GM21381 (cell line): Measurements from ENCODE around the gene CDC5L.
"Not testable (repeated sequence)": the region's sequence is repeated elsewhere in the genome, so short reads cannot be mapped to it uniquely, and the experiment has no call there.

ENCODE experiments used
- ATAC-seq: cut with Tn5 transposase; IDR thresholded peaks from one replicate; pipeline ENCODE4 v1.9.1; 2021; ENCODE audit warnings: mild to moderate bottlenecking, moderate library complexity; ENCODE audit not compliant: unreplicated experiment

Gene CDC5L

DNA sequence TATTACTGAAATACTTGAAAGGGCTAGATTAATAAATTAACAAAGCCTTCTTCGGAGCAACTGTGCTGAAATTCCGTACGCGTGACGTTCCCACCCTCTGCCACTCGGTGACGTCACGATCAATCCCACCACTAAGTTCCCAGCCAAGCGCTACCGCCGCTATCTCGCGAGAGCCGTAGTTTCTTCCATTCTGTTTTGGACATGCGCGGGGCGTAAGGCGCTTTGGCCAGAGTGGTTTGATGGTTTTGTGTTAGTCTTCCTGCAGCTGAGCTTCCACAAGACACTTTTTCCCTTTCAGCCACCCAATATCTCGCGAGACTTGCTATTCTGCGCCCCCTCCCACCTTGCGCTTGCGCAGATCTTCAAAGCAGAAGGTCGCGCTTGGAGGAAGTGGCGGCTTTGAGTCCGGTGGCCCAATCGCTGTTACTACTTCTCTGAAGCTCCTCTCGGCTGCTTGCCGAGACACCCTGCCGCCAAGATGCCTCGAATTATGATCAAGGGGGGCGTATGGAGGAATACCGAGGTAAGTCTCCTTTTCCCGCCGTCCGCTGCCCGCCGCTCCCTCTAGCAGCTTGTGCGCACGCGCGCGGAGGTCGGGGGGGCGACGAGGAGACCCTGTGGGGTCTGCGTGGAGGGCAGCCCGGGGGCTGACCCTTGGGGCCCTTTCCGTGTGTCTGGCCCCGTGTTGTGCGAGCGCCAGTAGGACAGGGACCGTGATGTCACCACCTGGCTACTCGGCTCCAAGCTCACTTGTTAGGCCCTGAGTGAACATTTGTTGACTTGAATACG is at the start of gene CDC5L:
CDC5L (plus strand) TSS at position 361 of the 789 bp plus-strand sequence; CDS start at position 479, 118 bp downstream.
- peak; percentile 86 for ATAC-seq

DNA sequence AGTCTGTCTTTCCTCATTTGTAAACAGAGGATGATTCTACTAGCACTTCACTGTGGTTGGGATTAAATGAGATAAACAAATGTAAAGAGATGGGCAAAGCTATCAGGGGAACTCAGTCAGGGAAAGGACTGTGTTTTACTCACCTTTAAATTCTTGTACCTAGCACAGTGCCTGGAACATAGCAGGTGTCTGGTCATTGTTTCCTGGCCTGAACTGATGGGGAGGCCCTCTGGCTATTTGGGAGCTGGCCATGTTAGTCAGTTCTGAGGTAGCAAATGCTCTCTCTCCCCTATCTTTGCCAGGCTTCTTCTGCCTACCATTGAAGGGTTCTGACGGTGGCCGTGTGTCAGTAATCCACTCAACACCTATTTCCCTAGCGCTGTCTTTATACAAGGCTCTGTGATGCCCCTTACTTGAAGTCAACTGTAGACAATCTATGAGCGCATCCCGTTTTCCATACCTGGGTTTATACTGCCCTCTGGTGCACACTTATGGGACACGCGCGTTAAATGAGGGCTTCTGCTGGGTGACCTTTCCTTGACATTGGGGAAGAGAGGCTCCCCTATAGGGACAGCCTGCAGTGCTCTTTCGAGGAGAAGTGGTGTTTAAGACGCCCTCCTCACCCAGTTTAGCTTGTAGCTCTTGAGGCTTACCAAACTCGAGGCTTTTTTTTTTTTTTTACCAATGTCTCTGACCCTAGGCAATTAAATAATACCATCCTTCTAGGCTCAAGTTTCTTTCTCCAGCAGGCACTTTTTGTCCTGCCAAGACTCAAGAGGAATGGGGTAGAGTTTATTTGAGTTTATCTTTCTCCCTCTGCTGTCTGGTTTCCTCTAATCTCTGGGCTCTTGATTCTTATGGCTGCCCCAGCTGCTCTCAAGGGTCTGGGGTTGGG is 49.0 kb upstream of the CDC5L start:
- ATAC-seq = peak; percentile 54

DNA sequence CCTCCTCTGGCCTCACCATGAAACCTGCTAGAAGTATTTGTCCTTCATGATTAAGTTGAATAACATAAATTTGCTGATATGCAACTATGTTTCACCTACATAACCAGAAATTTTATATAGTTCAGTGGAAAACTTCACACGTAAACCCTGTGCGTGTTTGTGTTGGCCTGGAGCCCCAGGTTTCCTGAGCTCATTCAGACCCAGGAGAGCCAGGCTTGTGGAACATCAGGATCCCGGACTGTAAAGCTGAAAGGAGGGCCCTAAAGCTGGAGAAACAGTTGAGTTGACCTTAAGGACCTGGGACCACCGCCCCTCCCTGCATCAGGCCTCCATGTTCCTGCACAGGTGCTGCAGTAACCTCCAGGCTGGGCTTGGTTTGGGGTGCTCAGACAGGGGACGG is 48.2 kb upstream of the CDC5L start:
- ATAC-seq = no peak

DNA sequence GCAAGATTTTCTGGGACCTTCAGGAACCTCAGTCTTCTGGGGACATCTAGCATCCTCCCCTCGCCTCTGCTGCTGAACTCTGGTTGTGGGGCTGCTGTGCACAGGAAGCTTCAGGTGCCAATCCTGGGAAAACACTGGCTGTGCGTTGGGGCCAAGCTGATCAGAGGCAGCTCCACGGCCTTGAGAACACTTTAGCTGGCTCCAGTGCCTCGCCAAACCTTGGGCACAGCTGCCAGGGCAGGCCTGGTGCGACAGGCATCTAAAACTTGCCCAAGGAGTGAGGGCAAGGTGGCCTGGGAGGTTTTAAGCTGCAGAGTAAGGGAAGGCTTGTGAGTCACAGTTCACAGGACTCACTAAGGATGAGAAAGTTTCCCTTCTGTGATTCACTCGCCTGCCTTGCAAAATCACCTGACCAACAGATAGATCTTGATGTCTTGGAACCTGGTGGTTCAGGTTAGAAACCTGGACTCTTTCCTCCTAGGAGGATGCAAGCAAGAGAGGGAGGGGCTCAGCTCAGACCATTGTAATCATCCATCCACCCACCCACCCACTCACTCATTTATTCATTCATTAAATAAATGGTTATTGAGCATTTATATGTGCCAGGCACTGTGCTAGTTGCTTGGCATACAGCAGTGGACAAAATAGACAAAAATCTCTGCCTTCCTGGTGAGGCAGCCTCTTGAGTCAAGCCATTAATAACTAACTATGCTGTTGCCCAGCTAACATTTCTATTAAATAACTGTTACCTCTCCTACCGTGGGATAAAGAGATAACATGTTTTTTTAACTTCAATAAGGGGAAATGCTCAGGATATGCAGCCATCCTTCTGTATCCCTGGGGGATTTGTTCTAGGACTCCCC is 47.5 kb upstream of the CDC5L start:
- ATAC-seq = no peak

DNA sequence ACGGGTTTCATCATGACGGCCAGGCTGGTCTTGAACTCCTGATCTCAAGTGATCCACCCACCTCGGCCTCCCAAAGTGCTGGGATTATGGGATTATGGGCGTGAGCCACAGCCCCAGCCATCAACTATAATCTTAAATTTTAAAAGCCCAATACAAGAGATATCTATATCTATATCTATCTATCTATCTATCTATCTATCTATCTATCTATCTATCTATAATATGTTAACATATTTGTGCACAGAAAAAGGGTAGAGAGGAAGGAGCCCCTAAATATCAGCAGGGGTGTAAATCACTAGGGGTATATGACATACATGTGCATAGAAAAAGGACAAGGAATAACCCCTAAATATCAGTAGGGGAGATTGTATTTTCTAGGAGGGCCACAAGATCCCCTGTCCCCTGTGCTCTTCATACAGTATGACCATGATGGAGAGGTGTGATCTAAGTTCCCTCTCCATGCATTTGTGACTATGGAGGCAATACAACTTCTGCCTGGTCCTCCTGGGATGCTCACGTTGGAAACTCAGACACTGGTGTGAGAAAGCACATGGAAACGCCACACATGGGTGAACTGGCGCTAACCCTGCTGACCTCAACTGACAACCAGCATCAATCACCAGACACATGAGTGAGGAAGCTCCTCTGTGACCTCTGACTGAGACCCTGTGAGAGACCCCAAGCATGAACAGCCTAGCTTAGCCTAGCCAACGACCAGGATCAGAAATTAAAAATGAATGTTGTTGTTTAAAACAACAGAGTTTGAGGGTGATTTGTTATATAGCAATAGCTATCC is 46.2 kb upstream of the CDC5L start:
- ATAC-seq = no peak

DNA sequence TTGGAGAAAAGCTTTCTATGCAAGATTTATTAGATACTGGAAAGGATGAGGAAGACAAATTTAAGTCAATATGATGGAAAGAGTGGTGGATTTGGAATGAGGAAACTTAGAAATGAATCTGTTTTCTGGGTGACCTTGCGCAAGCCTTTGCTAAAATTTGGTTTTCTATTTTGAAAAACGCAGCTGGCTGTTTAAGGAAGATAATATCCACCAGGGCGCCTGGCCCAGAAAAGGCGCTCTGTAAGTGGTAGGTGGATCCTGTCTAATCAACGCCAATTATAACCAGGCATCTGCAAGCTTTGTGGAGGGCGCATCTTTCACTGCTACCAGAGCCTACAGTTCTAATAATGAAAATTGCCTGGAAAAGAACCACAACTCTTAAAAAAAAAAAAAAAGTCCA is 45.5 kb upstream of the CDC5L start:
- ATAC-seq = no peak

DNA sequence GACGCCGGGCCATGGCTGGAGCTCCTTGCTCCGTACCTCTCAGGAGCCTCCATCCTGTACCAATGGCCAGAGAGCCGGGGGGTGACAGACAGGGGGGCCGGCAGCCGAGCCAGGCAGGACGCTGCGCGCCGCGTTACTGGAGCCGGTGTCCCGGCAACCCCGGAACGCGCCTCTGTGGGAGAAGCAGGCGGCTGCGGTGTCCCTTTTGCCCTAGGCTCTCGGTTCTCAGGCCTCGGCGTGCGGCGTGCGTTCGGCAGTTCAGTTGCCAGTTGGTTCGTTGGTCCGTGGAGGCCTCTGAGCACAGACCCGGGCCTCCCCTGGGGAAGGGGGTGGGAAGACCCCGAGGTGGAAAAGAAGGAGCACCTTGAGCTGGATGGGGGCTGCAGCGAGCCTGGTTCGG is 45.0 kb upstream of the CDC5L start, which contains the start of gene SPATS1:
SPATS1 (plus strand) TSS at position 162 of the 400 bp plus-strand sequence. CDS start 446 bp downstream, outside the sequence.
- no peak for ATAC-seq

DNA sequence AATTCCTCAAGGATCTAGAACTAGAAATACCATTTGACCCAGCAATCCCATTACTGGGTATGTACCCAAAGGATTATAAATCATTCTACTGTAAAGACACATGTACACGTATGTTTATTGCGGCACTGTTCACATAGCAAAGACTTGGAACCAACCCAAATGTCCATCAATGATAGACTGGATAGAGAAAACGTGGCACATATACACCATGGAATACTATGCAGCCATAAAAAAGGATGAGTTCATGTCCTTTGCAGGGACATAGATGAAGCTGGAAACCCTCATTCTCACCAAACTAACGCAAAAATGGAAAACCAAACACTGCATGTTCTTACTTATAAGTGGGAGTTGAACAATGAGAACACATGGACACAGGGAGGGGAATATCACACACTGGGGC is 40.7 kb upstream of the CDC5L start:
- ATAC-seq = not testable (repeated sequence)

DNA sequence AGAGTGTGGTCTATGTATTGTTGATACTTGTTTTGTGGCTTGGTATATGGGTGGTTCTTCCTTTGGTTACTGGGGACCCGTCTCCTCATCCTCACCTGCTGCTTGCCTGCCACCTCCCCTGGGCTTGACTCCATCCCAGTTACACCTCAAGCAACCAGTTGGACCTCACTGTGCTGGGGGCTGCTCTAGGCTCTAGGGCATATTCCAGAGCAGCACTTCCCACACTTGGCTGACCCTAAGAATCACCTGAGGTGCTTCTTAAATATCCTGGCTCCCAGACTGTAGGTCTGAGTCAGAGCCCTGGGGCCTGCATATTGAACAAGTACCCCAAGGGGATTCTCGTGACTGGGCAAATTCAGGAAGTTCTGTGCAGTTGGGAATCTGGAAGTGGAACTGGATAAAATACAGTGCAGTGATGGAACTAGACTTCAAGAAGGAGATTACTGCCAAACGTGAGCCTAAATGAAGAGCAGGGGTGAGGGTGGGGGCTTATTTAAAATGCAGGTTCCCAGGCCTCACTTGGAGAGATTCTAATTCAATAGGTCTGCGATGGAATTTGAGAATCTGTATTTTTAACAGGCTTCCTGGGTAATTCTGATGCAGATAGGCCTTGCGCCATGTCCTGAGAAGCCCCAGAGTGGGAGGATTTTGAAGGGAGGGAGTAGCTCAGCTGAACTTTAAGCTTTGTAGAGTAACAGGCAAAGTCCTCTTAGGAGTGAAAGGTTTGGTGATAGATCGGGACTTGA is 37.4 kb upstream of the CDC5L start:
- no peak for ATAC-seq

DNA sequence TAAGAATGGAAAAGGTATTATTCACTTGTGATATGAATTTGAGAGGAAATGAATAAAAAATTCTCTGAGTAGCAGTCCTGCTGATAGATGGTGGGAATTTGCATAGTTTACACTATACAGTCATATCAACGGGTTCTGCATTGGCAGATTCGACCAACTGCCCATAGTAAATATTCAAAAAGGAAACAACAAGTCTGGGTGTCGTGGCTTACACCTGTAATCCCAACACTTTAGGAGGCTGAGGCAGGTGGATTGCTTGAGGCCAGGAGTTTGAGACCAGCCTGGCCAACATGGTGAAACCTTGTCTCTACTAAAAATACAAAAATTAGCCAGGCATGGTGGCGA is 36.9 kb upstream of the CDC5L start:
- ATAC-seq = not testable (repeated sequence)

DNA sequence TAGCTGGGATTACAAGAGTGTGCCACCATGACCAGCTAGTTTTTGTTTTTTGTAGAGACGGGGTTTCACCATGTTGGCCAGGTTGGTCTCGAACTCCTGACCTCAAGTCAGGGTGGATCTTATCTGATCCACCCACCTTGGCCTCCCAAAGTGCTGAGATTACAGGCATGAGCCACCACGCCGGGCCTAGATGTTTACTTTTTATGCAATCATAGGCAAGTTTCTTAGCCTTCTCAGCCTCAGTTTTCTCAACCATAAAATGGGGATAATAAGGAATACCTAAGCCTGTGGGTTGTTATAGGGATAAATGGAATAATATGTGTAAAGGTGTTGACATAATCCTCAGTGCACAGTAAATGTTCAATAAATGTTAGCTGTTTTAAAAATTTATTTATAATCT is 35.2 kb upstream of the CDC5L start:
- no peak for ATAC-seq

DNA sequence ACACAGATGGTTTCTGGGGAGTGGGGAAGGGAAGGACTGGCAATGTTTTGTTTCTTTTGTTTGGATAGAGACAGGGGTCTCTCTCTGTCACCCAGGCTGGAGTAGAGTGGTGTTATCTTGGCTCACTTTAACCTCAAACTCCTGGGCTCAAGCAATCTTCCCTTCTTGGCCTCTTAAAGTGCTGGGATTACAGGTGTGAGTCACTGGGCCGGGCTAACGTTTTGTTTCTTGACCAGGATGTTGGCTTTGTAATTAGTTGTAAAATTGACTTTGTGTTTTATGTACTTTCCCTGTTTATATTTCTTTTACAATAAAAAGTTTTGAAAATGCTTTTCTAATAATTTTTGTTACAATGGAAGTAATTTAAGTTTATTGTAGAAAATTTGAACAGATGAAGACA is 34.2 kb upstream of the CDC5L start:
- ATAC-seq = no peak

DNA sequence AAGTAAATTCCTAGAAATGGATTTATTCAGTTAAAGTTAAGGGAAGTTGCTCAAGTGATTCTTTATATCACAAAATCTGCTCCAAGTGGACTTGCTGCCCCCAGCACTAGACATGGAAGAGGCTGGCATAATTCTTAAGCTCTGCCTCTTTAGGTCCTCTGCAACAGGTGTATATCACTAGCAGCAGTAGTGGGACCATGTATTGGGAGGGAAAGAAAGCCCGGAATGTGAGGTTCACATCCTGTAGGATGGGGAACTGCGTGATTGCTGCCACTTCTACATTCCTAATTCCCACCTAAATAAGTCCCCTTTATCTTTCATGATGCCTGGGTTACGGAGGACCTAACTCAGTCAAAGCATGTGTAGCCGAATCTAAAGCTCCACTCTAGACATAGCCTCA is 31.9 kb upstream of the CDC5L start:
- no peak for ATAC-seq

DNA sequence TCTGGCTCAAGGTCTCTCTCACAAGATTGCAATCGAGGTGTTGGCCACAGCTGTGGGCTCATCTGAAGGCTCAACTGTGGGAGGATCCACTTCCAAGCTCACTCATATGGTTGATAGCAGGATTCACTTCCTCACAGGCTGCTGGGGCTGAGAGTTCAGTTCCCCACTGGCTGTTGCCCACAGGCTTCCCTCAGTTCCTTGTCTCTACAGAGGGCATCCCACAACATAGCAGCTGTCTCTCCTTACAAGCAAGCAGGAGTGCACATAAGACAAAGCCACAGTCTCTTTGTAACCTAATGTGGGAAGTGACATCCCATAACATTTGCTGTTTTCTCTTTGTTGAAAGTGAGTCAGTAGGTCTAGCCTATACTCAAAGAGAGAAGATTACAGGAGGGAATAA is 31.0 kb upstream of the CDC5L start:
- no peak for ATAC-seq

DNA sequence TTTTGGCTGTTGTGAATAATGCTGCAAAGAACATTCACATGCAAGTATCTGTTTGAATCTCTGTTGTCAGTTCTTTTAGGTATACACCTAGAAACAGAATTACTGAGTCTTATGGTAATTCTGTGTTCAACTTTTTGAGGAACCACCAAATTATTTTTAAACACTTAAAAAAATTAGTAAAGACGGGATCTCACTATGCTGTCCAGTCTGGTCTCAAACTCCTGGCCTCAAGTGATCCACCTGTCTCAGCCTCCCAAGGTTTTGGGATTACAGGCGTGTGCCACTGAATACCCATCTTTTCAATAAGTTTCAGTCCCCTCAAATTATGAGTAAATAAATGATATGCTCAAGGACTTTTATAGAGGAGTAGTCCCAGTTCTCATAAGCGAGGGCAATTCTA is 27.5 kb upstream of the CDC5L start:
- ATAC-seq = no peak

DNA sequence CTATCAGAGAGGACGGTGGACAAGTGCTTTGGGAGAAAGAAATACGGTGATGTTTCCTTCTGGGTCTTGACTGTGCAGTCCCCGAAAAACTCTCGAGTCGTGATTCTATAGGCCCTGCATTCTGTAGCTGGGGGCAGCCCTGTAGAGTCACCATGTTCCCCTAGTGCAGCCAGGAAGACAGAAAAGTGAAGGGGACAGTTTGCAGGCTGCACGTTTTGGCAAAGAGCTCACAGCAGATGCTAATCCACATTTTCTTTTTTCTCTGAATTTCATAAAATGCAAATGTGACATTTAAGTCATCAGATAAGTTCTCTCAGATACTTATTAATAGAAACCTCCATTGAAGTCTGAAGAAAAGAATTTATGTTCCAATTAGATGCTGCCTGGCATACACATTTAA is 25.6 kb upstream of the CDC5L start:
- no peak for ATAC-seq

DNA sequence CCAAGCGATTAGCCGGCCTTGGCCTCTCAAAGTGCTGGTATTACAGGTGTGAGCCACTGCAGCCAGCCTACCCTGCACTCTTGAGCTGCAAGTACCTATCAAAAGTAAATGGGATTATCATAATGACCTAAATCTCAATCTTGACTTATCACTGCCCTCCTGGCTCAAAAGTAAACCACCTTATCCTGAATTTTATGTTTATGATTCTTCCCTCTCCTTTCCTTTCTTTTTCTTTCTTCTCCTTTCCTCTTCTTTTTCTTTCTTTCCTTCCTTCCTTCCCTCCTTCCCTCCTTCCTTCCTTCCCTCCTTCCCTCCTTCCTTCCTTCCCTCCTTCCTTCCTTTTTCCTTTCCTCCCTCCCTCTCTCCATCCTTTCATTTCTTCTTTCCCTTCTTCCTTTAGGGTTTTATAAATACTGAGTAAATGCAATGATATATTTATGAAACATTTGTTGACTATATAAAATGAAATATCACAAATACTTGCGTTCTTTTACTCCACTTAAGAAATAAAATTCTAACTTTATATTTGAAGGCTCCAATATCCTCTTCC is 24.1 kb upstream of the CDC5L start:
- ATAC-seq = no peak

DNA sequence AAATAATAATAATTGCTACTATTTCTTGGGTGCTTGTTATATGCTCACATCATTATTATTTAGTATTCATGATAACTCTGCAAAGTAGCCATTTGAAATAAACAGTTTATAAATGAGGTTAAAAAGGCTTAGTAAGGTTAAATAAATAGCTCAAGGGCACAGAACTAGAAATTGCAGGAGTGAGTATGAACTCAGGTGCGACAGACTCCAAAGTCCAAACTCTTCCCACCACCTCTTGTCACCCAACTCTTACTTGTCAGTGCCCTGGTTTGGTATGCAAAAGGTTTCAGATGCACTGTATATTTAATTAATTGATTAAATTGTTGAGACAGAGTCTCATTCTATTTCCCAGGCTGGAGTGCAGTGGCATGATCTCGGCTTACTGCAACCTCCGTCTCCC is 20.7 kb upstream of the CDC5L start:
- ATAC-seq = no peak

DNA sequence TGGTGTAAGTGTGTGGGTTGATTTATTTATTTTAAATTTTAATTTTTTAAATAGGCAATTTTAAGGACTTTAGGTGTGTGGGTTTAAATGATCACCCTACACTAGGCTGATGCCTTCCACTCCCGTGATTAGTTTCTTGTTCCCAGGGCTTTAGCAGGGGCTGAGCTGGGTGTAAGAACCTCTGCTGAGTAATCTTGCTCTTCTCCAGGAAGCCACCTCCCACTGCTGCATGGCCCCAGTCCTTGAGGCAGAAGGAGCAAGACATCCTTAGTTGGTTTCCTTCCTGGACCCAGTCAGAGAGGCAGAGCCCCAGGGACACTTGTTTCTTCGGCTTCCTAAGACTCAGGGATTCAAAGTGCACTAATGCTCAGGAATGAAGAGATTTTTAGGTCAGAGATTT is 19.8 kb upstream of the CDC5L start:
- no peak for ATAC-seq
